Cardiac septum (tissue), 1 donor: ENCODE measurements around the gene RELCH. TPM values are rescaled to one million over a fixed set of nuclear protein-coding genes. Genes with fewer than 3 reads are reported as not detected.

Source experiments
- DNase-seq: peaks from one replicate; pipeline ENCODE4 v3.0.0-alpha.2; 2020; ENCODE audit warnings: low spot score
- intact Hi-C: fragments of 100-400 bp; cut with DNase I; formaldehyde crosslinking; loops from one replicate; pipeline ENCODE4 v1.14.0; 2022
- total RNA-seq: library from RNA; stranded (reverse); fragmentation: NEBNext Ultra II Directional; extraction: Animal tissue kit (Norgen Biotek cat#: 25700); gene quantifications from one replicate; pipeline ENCODE4 v1.2.1, GENCODE V29; 2021
- donor health status: DM: no; HTN: no; CAD: no.

RELCH gene
- total RNA-seq, 1 donor from 2014 or later = 21.0 TPM

- intact Hi-C loops = no loop called here
- DNase-seq = no peak
These were observed 107.0 kb downstream of the RELCH start for GRCh38 chr18:62294073-62294472.

GRCh38 chr18:62300359-62300963, 113.4 kb downstream of the RELCH start:
- intact Hi-C loops = no loop called here
- DNase-seq = no peak

DNA sequence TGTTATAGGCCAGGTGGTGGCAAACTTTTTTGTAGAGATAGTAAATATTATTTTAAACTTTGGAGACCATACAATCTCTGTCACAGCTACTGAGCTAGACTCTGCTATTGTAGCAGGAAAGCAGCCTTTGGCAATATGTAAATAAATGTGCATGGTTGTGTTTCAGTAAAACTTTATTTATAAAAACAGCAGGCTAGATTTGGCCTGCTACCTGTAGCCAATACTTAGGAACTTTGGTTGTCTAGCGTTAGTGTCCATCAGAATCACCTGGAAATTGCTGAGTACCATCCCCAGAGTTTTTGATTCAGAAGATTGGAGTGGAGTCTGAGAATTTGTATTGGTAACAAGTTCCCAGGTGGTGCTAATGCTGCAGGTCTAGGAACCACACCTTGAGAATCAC, 114.3 kb downstream of the RELCH start:
- DNase-seq = no peak
- intact Hi-C loops = no loop called here

GRCh38 chr18:62312851-62313250, 125.8 kb downstream of the RELCH start:
- intact Hi-C loops = no loop called here
- no peak for DNase-seq

GRCh38 chr18:62318228-62319180, 131.4 kb downstream of the RELCH start:
- DNase-seq = no peak
- intact Hi-C loops = no loop called here

DNA sequence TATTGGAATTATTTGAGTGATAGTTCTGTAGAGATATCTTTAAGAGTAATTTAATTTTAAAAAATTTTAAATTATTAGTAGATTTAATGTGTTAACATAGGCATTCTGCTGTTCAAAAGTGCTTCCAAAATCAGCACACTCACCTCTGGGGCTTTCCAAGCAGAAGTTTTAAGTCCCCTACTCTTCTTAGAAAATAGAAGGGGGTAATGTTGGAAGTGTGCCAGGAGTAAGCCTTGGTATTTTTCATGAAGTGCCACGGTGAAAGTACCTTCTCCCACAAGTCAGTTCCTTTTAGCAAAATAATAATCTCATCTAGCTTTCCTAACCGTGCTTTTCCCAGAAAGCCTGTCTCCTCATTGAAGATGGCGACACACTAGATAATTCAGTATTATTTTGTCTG, 134.1 kb downstream of the RELCH start:
- intact Hi-C loops = no loop called here
- DNase-seq = no peak

GRCh38 chr18:62323483-62324180, 136.6 kb downstream of the RELCH start:
- intact Hi-C loops = no loop called here
- no peak for DNase-seq

DNA sequence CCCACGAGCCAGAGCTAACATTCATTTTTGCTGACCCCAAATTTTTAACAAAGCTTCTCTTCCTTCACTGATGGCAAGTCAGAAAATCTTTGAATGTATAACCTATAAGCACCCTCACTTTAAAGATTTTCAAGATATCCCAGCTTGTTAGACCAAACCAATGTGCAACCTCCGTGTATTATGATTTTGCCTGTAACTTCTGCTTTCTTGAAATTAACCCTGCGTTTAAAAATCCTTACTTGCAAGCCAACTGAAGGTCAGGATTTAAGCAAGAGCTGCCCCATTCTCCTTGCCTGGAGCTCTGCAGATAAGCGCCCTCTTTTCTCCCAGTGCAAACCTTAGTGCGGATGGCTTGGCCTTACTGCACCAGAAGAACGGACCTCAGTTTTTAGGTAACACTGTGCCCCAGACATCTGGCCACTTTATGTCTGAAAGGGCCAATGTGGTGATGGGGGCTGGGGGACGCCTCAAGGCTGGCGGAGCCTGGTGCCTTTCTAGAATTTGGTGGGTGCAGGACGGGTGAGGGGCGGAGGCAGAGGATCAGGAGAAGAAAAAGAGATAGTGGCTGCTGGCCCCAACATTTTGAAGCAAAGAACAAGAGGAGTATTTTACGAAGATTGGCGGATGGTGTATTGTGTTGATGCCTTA, 137.2 kb downstream of the RELCH start:
- intact Hi-C loops = no loop called here
- DNase-seq = no peak

GRCh38 chr18:62324917-62325805, 138.1 kb downstream of the RELCH start, which contains the start of gene TNFRSF11A:
Gene TNFRSF11A, plus strand, starts transcription at chr18:62325310. Its CDS starts 43 bp downstream, at chr18:62325353.
- intact Hi-C loops = no loop called here
- DNase-seq = no peak

- intact Hi-C loops = no loop called here
- DNase-seq = no peak
These were observed 139.0 kb downstream of the RELCH start for GRCh38 chr18:62325806-62326645.

GRCh38 chr18:62326646-62327348, 139.7 kb downstream of the RELCH start:
- DNase-seq = no peak
- intact Hi-C loops = no loop called here

- intact Hi-C loops = no loop called here
These were observed 140.9 kb downstream of the RELCH start for GRCh38 chr18:62327977-62328376.

GRCh38 chr18:62328586-62329525, 141.8 kb downstream of the RELCH start:
- intact Hi-C loops = no loop called here

More at GRCh38 chr18:62327977-62328376, 140.9 kb downstream of the RELCH start:
- DNase-seq = no peak

DNA sequence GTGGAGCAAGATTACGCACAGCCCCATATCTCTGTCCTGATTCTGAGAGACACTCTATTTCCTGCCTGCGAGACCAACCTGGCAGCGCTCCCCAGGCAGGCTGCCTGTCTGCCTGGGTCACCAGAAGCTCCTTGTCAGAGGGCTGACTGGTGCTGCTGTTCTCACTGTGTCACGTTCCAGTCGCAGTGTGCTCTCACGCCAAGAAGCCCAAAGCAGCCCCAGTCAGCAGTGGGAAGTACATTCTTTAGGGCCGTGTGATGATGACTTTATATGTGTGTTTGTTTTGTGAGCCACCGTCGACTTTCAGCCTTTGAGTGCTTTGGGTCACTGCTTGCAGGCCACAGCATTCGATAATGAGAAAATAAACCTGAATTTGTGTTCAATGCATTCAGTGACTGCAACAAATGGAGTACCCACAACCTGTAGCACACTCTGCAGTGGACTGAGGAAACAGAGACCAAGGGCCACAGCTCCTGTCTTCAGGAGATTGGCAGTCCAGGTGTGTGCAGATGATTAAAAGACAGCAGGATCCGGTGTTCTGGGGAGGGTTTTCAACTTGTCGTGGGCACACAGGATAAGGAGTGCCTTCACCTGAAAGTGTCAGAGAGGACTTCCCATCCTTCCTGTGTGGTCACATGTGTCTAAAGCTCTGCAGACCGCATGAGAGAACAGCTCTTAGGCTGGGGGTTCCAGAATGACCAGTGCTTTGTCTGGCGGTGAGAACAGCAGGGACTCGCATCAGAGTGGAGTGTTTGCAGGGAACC, 142.8 kb downstream of the RELCH start:
- peak; percentile 85 for DNase-seq
- intact Hi-C loops = no loop called here

More at GRCh38 chr18:62328586-62329525, 141.8 kb downstream of the RELCH start:
- DNase-seq = no peak

GRCh38 chr18:62330650-62331049, 143.6 kb downstream of the RELCH start:
- DNase-seq = no peak
- intact Hi-C loops = no loop called here
